Skeletal muscle cell (primary cell): Measurements from ENCODE around the gene ASTE1.

Source experiments
- DNase-seq: peaks from one replicate; pipeline ENCODE4 v3.0.0-alpha.2; 2010; ENCODE audit warnings: low read depth
- H3K4me3 ChIP-seq: 2 replicates; pipeline ENCODE4 v1.5.1; 2011; ENCODE audit warnings: low read depth, mild to moderate bottlenecking, control low read depth, low read length, moderate library complexity

Gene ASTE1

GRCh38 chr3:130967281-130967680 is 59.3 kb downstream of the ASTE1 start:
- H3K4me3 ChIP-seq, result no peak overlapping the region
- DNase-seq, result no peak

- DNase-seq, result peak; percentile 87
- H3K4me3 ChIP-seq, result no peak overlapping the region
Observed at GRCh38 chr3:130963878-130964277, 62.7 kb downstream of the ASTE1 start.
